GM20431 (cell line): ENCODE results near the gene UFM1.
"Not testable (repeated sequence)": the region's sequence is repeated elsewhere in the genome, so short reads cannot be mapped to it uniquely, and the experiment has no call there.

Experiments
- in situ Hi-C: fragments of 300-500 bp; cut with MseI, MboI; formaldehyde crosslinking; loops from one replicate; pipeline ENCODE4 v1.15.0; 2020; ENCODE audit warnings: low sequenced_read_pairs; ENCODE audit not compliant: unreplicated experiment

The UFM1 gene

DNA sequence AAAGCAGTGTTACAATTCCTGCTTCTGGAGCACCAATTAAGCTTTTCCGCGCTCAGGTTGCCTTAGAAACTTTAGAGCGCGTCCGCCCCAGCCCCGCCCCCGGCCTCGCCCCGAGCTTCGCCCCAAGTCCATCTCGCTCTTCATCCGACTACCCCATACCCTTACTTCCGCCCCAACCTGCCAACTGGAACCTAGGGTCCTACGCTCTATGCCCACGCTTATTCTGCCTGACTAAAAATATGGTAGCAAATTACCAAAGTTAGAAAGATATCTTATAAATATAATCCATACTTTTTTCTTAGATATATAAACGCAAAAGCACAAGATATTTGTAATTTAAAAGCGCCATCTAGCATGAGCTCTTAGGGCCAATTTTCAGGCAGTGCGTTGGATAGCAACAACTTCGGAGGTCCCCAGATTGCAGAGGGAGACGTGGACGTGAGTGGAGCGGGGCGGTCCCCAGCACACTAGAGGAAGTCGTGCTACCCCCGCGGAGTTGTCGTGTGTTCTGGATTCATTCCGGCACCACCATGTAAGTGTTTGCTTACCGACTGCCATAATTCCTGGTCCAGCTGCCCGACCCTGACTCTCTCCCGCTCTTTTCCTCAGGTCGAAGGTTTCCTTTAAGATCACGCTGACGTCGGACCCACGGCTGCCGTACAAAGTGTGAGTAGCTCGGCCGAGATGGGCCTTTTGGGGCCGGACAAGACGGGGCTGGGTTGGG lies at the start of gene UFM1:
UFM1 (plus strand) TSS at position 462 of the 724 bp plus-strand sequence; CDS start at position 531, 69 bp downstream.
- in situ Hi-C loops = no loop called here

DNA sequence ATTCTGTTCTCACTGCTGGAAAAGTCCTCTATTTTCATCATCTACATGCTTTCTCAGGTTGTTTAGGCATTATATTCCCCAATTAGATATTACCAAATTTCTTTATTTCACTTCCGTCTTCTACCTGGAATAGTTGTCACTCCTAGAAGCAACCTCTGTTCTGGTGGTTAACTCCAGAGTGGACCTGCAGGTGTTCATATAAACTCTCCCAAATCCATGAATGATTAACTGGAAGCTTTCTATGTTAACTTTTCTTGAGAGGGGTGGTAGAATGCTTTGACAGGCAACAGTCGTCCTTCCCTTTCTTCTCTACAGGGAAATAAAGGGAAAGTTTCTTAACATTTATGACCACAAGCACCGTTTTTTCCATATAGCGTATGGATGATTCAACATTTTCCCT lies 48.4 kb upstream of the UFM1 start:
- in situ Hi-C loops = no loop called here

- in situ Hi-C loops = no loop called here
Measured at GRCh38 chr13:38303816-38304320, 45.8 kb upstream of the UFM1 start.

- in situ Hi-C loops = no loop called here
Measured at GRCh38 chr13:38308736-38309135, 40.9 kb upstream of the UFM1 start.

GRCh38 chr13:38309397-38309796 lies 40.3 kb upstream of the UFM1 start:
- in situ Hi-C loops = no loop called here

DNA sequence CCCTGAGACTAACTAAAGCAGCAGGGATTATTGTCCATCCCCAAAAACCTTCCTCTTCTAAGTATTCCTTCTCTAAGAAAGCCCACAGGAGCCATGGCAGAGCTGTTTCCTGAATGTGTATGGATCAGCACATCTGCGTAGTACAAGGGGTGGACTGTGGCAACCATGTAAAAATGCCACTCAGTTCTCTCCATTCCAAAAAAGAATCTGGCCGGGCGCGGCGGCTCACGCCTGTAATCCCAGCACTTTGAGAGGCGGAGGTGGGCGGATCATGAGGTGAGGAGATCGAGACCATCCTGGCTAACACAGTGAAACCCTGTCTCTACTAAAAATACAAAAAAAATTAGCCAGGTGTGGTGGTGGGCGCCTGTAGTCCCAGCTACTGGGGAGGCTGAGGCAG lies 38.5 kb upstream of the UFM1 start:
- in situ Hi-C loops = not testable (repeated sequence)

DNA sequence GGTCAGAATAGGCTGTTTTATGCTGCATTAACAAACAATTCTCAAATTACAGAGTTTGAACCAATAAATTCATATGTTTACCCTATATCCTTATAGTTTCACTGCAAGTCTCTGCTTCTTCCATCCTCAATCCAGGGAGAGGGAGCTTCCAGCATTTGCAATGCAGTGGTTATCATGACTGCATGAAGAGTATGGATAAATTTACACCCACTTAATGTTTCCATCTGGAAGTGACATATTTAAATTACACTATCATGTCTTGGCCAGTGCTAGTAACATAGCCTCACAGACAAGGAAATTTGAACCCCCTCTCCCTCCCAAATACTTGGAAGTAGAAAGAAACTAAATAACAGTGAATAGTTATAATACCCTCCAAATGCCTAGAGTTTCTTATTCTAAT lies 33.5 kb upstream of the UFM1 start:
- in situ Hi-C loops = no loop called here

DNA sequence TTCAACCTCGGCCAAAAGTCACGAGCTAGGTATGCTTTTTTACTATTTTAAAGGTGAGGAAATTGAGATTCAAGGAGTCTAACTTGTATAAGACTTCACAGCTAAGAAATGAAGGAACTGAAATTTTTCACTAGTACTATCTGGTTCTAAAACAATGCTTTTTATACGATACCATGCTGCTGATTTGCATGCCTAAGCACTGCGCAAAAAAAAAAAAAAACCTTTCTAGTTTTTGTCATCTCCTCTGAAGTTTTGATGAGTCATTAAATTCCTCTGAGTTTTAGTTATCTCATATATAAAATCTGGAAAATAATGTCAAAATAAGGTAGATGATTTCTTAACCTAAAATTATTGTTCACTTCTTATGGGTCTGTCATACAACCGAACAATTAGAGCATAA lies 28.0 kb upstream of the UFM1 start:
- in situ Hi-C loops = no loop called here

DNA sequence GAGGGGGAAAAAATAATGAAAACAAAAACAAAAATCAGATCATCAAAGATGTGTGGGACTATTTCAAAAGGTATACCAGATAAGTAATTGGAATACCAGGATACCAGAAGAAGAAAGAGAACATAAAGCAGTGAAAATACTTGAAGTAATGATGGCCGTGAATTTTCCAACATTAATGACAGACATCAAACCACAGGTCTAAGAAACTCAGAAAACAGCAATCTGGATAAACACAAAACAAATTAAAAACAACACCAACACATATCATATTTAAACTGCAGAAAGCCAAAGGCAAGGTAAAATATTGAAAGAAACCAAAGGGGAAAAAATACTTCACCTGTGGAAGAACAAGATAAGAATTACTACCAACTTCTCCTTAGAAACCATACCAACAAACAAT lies 24.2 kb upstream of the UFM1 start:
- in situ Hi-C loops = no loop called here

GRCh38 chr13:38328699-38329098 lies 21.0 kb upstream of the UFM1 start:
- in situ Hi-C loops = no loop called here

GRCh38 chr13:38334845-38335244 lies 14.8 kb upstream of the UFM1 start:
- in situ Hi-C loops = no loop called here

GRCh38 chr13:38338089-38338488 lies 11.6 kb upstream of the UFM1 start:
- in situ Hi-C loops = no loop called here

- in situ Hi-C loops = no loop called here
Measured at GRCh38 chr13:38340624-38341023, 9.0 kb upstream of the UFM1 start.

DNA sequence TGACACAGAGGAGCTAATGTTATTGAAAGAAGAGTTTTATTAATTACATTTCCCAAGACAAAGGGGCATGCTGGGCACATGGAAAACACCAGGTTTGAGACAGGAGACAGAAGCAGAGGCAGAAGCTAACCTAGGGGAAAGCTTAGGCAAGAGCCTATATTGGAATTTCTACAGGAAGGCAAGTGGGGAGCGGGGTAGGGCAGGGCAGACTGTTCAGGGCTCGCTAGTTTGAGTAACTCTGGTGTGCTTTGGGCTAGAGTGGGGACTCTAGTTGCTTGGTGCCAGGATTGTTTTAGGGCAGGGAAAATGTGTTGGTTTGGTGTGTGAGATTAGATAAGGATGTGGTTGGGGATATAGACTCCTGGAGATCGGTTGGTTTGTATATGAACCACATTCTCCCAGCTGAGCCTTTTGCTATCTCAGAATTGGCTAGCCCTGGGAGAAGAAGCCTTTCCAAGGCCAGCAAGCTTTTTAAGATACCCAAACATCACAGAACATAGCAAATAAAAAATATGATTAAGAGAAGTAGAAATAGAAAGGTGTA lies 8.4 kb upstream of the UFM1 start:
- in situ Hi-C loops = no loop called here

DNA sequence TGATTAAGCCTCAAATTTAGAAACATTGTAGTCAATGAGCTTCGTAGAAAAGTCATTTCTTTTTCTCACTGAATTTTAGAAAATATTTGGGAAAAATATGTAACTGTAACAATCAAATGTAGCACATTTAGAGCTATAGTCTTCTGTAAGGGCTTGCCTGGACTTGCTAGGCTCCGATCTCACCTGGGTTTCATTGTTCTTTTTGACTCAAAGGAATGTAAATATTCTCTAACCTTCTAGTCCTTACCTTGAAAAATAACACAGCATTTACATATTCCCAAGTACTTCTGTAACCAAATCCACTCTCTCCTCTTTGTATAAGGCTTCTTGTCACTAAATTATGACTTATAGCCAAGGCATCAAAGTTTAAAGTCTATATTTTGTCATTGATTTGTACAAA lies 2.9 kb upstream of the UFM1 start:
- in situ Hi-C loops = no loop called here

- in situ Hi-C loops = no loop called here
Measured at GRCh38 chr13:38348861-38349389, 726 bp upstream of the UFM1 start.

DNA sequence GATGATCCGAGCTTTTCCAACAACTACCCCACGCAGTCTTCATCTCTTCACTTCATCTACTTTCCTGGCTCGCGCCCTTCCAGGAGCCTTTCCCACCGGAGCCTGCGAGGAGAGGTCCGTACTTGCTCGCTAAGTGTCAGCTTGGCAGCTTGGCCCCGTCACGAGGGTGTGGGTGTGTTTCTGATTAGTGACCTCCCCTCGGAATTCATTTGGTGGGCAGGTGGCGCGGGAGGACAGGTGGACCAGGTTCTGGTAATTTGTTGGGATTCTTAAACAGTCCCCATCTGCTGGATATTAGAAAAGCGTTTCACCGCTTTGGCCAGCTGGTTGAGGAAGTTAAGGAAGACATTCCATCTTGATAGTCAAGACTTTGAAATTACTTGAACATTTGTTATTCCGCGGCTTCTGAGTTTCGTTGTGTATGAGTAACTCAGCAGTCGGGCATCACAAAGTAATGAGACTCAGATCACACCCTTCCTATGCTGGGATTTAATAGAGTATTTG lies 515 bp downstream of the UFM1 start:
- in situ Hi-C loops = no loop called here

DNA sequence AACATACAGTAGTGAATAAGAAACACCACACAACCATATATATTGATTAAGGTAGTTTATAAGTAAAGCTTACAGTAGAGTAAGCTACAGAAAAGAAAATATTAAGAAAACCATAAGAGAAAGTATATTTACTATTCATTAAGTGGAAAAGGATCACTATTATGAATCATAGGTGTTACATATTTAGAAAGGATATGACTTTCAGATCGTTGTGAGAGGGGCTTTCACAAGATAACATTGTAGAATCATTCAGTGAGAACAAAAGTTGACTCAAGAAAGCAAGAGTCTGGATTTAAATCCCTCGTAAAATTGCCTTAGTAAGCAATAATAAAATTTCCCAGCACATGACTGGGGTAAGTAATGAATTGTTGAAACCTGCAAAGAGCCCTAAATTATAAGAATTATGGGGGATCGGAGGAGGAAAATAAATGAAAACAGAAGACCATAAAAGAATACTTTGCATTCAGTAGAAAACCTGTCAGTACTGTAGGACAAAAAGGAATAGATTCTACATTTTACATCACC lies 6.0 kb downstream of the UFM1 start:
- in situ Hi-C loops = no loop called here

DNA sequence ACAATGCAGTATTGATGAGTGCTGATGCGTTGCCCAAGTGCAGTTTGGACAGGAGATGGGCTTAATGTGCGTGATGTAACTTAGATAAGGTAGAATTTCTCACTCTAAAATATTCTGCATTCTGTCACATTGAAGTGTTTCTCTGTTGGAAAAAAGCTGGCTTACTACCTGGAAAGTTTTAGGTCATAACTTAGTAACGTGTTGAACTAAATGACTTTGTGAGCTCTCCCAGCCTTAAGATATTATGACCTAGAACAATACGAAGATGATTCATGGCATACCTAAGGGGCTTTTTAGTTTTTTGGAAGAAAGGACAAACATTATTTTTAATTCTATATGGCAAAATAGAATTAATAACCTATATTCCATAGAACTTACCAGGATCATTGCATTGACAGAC lies 9.0 kb downstream of the UFM1 start:
- in situ Hi-C loops = no loop called here

DNA sequence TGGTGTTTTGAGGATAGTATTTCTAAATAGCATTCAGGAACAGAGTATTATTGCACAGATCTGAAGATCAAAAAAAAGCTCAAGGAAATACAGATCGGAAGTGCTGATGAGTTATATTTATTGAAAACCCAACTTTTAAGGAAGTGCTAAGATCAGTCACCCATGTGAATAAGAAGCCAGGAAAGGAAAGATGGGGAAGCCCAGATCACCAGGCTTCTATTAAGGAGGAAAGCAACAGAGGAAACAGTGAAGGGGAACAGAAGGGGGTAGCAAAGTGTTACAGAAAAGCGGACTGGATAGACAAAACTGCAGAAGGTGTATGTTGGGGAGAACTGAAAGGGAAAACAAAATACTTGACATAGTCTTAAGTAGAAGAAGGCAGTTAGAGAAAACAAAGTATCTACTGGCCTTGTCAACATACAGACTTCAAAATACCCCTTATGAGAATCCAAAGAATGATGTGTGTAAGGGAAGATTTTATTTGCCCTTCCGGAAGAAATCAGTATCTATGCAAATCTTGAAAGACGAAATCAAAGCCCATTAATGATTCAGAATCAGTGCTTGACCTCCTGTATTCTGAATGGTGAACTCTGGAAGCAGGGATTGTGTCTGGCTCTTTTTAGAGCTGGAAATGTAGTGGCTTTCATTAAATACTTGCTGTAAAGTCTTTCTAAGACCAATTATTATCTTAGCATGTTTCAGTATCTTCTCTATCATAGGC lies 12.1 kb downstream of the UFM1 start:
- in situ Hi-C loops = no loop called here

DNA sequence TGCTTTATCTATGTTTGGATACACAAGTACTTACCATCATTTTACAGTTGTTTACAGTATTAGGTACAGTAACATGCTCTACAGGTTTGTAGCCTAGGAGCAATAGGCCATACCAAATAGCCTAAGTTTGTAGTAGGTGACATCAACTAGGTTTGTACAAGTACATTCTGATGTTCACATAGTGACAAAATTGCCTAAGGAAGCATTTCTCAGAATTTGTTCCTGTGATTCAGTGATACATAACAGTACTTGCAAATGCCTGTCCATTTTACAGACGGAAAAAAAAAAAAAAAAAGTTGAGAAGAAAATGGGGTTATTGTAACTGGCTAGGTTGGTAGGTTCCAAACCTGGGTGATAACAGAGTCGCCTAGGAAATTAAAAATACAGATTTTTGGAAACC lies 13.6 kb downstream of the UFM1 start:
- in situ Hi-C loops = no loop called here
